Measurements from ENCODE around the gene EMILIN1. TPM values are rescaled to one million over a fixed set of nuclear protein-coding genes. Genes with fewer than 3 reads are reported as not detected.
"Not testable (repeated sequence)": the region's sequence is repeated elsewhere in the genome, so short reads cannot be mapped to it uniquely, and the experiment has no call there.

The EMILIN1 gene
- total RNA-seq, 1 experiment from 2014 or later: 0.31 TPM

DNA sequence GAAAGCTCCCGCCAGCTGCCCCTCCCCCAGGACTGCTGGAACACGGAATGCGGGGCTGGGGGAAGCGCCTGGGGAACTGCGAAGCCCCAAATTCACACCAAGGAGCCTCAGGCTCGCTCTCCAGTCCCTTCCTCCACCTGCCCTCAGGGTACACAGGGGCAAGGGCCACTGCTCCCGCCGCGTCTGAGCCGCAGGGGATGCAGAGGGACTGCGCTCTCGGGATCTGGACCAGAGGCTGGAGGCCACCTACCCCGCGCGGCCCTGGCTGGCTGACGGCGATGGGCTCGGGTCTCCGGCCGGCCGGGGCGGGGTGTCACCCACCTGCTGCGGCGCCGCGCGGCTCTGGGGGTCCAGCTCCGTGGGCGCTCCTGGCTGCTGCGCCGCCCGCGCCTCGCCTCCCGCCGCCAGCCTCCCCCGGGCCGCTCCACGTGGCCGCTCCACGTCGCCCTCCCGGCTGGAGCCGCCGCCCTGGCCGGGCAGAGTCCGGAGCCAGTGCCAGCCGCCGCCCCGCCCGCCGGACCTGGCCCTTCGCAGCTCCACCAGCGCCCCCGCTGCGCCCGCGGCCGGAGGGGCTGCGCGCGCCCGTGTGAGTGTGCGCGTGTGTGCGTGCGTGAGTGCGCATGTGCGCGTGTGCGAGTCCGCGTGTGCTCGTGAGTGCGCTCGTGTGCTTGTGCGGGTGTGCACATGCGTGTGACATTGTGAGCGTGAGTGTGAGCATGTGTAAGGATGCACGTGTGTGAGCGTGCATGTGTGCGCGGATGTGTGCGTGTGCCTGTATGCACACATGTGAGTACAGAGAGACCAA lies 40.3 kb downstream of the EMILIN1 start, which contains the start of gene CGREF1:
Gene CGREF1 (minus strand): TSS at position 604 of the 805 bp plus-strand sequence. CDS start 14,762 bp downstream, outside the sequence.
- intact Hi-C loops (cut with micrococcal nuclease; ENCODE audit: unreplicated experiment): no loop called here
- ChIA-PET CTCF (no interaction called here), POLR2A (no interaction called here)
- Histone ChIP-seq H3K9me3 (ENCODE audit: control insufficient read depth, insufficient read depth, low read depth, low read length) (no peaks in the 10 kb centered on the region), H3K4me1 (ENCODE audit: control insufficient read depth, insufficient read depth, low read length) (peaks cover 4% of the 10 kb centered on the region), H3K4me3 (ENCODE audit: low read depth in 2 of 2, low read length in 2 of 2) (peak within 1 kb of the TSS; percentile 54 to 64), H3K27ac (ENCODE audit: low read length) (no peak within 1 kb of the TSS), H3K36me3 (ENCODE audit: control insufficient read depth, insufficient read depth, low read length) (no peaks in the 10 kb centered on the region), H3K27me3 (ENCODE audit: control insufficient read depth, insufficient read depth, low read length) (no peaks in the 10 kb centered on the region; the same call in 1 of the 2 replicates)
- no TSS peak for BruUV-seq (replicated peaks)
- ATAC-seq (peak; percentile 64), DNase-seq (ENCODE audit: low read depth, low spot score) (no peak)
- TF ChIP-seq REST (IDR thresholded peaks at IDR 0.05; ENCODE audit: insufficient read depth in 1 of 2, low read depth in 2 of 2, low read length in 1 of 2) (peak in 1 of 2 experiments; percentile 83; a peak in 2 of 4 replicates), CTCF (IDR thresholded peaks at IDR 0.05) (no peak)
- in situ Hi-C loops (cut with HindIII; ENCODE audit: low pct_unique_long_range_greater_than_20kb, low sequenced_read_pairs): no loop called here

DNA sequence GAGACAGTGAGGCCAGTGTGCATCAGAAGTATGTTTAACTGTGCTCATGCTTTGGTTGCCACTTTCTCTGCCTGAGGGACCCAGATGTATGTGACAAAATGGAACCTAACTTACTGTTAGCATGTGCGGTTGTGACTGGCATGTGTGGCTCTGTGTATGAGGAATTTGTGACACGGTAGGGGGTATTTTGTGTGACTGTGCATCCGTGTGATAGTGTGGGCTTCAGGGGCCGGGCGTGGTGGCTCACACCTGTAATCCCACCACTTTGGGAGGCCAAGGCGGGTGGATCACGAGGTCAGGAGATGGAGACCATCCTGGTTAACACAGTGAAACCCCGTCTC lies 40.9 kb downstream of the EMILIN1 start:
- intact Hi-C loops (cut with micrococcal nuclease; ENCODE audit: unreplicated experiment); BruUV-seq (replicated peaks); H3K36me3 ChIP-seq (ENCODE audit: control insufficient read depth, insufficient read depth, low read length); H3K9me3 ChIP-seq (ENCODE audit: control insufficient read depth, insufficient read depth, low read depth, low read length); DNase-seq (ENCODE audit: low read depth, low spot score); H3K4me1 ChIP-seq (ENCODE audit: control insufficient read depth, insufficient read depth, low read length); CTCF ChIA-PET; POLR2A ChIA-PET; H3K27me3 ChIP-seq (ENCODE audit: control insufficient read depth, insufficient read depth, low read length); in situ Hi-C loops (cut with HindIII; ENCODE audit: low pct_unique_long_range_greater_than_20kb, low sequenced_read_pairs); H3K27ac ChIP-seq (ENCODE audit: low read length): not testable (repeated sequence)
- ATAC-seq: peak; percentile 23
- peak overlapping the region; percentile 54 to 55 for H3K4me3 ChIP-seq (ENCODE audit: low read depth in 2 of 2, low read length in 2 of 2)

DNA sequence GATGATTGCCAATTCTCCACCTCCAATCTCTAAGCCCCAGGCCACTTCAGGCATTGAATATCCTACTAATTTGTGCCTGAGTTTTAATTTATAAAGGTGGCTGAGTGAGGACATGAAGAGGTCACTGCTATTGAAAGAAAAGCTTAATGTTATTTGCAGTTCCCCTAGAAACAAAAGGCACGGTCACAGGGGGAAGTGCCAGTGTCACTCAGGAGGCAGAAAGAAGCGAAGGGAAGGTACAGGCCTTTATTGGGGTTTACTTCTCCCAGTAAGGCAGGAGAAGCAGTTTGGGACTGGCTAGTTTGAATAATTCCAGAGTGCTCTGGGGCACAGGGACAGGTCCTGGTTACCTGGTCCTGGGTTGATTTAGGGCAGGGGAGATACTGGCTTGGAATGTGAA lies 43.5 kb downstream of the EMILIN1 start:
- ATAC-seq (no peak), DNase-seq (ENCODE audit: low read depth, low spot score) (no peak)
- Histone ChIP-seq H3K36me3 (ENCODE audit: control insufficient read depth, insufficient read depth, low read length) (no peaks in the 10 kb centered on the region), H3K27me3 (ENCODE audit: control insufficient read depth, insufficient read depth, low read length) (no peaks in the 10 kb centered on the region; the same call in 1 of the 2 replicates), H3K9me3 (ENCODE audit: control insufficient read depth, insufficient read depth, low read depth, low read length) (no peaks in the 10 kb centered on the region), H3K4me3 (ENCODE audit: low read depth in 2 of 2, low read length in 2 of 2) (no peak overlapping the region), H3K27ac (ENCODE audit: low read length) (no peak overlapping the region), H3K4me1 (ENCODE audit: control insufficient read depth, insufficient read depth, low read length) (peaks cover 4% of the 10 kb centered on the region)
- TF ChIP-seq POLR2AphosphoS5 (IDR thresholded peaks at IDR 0.05; ENCODE audit: low read depth, low read length) (no peak), TCF7L2 (IDR thresholded peaks at IDR 0.05; ENCODE audit: low read depth, low read length) (no peak), SIN3A (IDR thresholded peaks at IDR 0.05; ENCODE audit: borderline replicate concordance, insufficient read depth, low read depth, low read length) (no peak), CTCF (IDR thresholded peaks at IDR 0.05) (no peak), REST (IDR thresholded peaks at IDR 0.05; ENCODE audit: insufficient read depth in 1 of 2, low read depth in 2 of 2, low read length in 1 of 2) (no peak)
- ChIA-PET CTCF (no interaction called here), POLR2A (no interaction called here)
- BruUV-seq (replicated peaks): no TSS peak
- in situ Hi-C loops (cut with HindIII; ENCODE audit: low pct_unique_long_range_greater_than_20kb, low sequenced_read_pairs) (no loop called here), intact Hi-C loops (cut with micrococcal nuclease; ENCODE audit: unreplicated experiment) (no loop called here)

All from Panc1 (cell line).